Measurements from ENCODE around the gene ADAT1.
A peak's percentile ranks its signal among the peaks of the same experiment; 100 is the strongest.

Gene ADAT1

GRCh38 chr16:75622761-75623605, at the start of gene ADAT1:
ADAT1 (minus strand) TSS chr16:75623281; CDS start chr16:75620799, 2,482 bp downstream.
- peak; percentile 93 for DNase-seq (ENCODE audit: low spot score)

GRCh38 chr16:75667503-75667902, 44.4 kb upstream of the ADAT1 start:
- DNase-seq (ENCODE audit: low spot score), result no peak

DNA sequence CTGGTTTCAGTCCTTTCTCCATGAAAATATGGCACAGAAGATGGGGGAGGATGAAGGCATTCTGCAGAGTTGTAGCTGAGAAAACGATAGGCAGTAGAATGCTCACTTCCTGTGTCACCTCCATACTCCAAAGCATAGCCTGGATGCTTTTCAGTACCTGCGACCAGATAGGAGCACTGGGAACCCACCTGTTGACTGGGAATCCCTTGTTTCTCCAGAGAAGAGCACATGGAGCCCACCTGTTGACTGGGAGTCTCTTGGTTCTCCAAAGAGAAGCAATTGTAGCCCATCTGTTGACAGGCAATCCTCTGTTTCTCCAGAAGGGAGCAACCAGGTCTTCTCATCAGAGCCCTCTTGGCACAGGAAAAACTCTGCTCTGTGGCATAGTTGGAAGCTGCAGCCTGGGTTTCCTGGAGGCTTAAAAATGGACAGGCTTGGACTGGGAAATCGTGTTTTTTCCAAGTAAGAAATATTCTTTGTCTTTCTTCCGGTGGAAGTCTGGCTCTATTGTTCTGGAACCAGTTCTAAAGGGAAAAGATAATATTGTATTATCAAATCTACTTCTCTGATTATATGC, 37.7 kb upstream of the ADAT1 start:
- DNase-seq (ENCODE audit: low spot score), result no peak

DNA sequence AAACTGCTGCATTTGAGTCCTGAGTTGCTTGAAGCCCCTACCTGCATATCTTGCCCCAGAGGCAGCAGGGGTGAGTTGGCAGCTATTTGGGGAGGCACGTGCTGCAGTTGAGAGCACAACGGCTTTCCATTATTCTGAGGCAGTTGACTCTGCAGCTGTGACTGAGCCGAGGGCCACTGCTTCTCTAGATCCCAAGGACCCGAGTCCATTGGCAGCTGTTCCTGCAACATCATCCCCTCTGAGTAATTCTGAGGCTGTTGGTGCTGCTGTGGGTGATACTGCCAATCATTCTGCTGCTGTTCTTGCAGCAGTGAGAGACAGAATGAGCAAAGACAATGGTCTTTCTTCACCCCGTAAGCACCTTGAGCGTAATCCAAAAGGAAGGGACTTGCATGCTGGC, 37.2 kb upstream of the ADAT1 start:
- DNase-seq (ENCODE audit: low spot score), result no peak

- no peak for DNase-seq (ENCODE audit: low spot score)
Observed at GRCh38 chr16:75658175-75658574, 35.1 kb upstream of the ADAT1 start.

- peak; percentile 59 for DNase-seq (ENCODE audit: low spot score)
Observed at GRCh38 chr16:75653922-75654321, 30.8 kb upstream of the ADAT1 start.

DNA sequence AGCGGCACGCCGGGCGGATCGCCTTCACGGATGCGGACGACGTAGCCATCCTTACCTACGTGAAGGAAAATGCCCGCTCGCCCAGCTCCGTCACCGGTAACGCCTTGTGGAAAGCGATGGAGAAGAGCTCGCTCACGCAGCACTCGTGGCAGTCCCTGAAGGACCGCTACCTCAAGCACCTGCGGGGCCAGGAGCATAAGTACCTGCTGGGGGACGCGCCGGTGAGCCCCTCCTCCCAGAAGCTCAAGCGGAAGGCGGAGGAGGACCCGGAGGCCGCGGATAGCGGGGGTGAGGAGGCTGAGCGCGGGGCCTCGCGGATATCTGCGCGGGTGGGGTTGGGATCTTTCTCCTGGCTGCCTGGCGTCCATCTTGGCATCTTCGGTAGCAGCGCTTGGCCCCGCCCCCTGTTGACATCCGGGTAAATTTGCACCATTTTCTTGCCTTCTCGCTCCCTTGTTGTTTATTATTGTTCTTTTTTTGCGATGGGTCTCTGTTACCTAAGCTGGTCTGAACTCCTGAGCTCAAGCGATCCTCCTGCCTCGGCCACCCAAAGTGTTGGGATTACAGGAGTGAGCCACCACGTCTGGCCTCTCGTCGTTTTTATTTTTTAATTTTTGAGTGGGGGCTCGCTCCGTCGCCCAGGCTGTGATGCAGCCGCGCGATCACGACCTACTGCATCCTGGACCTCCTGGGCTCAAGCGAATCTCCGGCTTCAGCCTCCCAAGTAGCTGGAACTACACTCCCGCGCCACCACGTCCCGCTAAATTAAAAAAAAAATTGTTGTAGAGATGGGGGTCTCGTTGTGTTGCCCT, 25.4 kb upstream of the ADAT1 start:
- peak; percentile 76 for DNase-seq (ENCODE audit: low spot score)

DNA sequence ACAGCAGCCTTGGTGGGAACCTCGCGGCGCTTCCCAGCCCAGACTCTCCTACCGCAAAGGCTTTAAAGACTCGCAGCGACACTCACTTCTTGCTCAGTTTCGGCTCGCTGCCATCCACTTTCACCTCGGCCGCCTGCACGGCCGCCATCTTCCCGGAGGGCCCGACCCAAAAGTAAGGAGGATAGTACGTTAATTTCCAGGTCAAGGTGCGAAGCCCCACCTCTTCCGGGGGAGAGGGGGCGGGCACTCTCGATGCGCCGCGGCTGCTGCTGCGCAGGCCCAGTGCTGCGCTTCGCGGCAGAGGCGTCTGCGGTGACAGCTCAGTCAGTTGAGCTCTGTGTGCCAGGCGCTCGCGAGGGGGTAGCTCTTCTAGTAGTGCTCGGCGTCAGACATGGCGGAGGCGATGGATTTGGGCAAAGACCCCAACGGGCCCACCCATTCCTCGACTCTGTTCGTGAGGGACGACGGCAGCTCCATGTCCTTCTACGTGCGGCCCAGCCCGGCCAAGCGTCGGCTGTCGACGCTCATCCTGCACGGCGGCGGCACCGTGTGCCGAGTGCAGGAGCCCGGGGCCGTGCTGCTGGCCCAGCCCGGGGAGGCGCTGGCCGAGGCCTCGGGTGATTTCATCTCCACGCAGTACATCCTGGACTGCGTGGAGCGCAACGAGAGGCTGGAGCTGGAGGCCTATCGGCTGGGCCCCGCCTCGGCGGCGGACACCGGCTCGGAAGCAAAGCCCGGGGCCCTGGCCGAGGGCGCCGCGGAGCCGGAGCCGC, 24.6 kb upstream of the ADAT1 start, which contains the start of the genes KARS1 and TERF2IP:
Gene KARS1 (minus strand): TSS at position 174 of the 773 bp plus-strand sequence. CDS start 26 bp downstream, at position 148.
Gene TERF2IP (plus strand): TSS at position 282 of the 773 bp plus-strand sequence. CDS start 110 bp downstream, at position 392.
- DNase-seq (ENCODE audit: low spot score), result peak; percentile 95

DNA sequence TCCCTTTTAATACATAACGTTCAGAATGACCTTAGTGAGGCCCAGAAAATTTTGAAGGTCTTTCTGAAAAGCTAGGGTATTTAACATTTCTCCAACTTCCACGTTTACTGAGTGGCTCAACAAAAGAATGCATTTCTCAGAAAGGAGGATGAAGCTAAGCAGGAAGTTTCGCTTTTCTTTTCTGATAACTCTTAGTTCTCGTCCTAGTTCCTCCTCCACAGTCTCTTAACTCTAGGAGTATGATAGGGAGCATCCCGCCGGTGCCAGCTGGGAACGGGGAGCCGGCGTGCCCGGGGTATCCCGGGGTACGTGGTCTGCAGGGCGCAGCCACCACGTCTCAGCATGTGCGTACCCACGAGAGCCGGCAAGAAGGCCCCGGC, 24.0 kb upstream of the ADAT1 start:
- DNase-seq (ENCODE audit: low spot score), result no peak

DNA sequence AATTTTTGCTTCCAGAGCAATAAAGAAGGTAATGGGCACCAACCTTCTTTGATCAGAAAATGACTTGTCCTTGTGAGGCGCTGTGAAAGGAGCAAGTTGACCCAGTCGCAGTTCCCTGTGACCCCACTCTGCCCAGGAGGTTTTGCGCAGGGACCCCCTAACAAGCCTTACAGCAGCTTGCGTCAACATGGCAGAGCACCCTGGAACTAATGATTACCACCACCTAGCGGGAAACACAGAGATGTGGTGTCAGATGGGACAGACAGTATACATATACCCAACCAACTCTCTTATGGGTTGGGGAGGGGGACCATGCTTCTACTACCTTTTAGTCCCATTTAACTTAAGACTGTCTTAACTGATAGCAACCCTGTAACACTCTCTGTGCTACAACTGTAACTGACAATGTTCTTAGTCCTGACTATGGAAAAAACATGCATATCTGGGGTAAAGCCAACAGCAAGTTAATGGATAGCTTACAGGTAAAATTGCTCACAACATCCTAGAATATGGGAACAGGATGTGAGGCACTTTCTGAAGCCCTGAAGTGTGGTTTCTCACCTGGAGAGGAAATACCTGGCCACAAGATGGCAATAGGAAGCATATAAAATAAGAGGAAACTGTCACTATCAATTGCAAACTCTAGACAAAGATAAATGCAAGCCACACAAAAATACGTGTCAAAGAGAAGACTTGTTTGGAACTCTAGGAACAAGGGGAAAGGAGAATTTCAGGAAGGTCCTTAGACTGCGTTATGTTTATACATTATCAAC, 21.3 kb upstream of the ADAT1 start:
- no peak for DNase-seq (ENCODE audit: low spot score)

GRCh38 chr16:75640598-75640997, 17.5 kb upstream of the ADAT1 start:
- no peak for DNase-seq (ENCODE audit: low spot score)

GRCh38 chr16:75635036-75635435, 12.0 kb upstream of the ADAT1 start:
- DNase-seq (ENCODE audit: low spot score), result no peak

DNA sequence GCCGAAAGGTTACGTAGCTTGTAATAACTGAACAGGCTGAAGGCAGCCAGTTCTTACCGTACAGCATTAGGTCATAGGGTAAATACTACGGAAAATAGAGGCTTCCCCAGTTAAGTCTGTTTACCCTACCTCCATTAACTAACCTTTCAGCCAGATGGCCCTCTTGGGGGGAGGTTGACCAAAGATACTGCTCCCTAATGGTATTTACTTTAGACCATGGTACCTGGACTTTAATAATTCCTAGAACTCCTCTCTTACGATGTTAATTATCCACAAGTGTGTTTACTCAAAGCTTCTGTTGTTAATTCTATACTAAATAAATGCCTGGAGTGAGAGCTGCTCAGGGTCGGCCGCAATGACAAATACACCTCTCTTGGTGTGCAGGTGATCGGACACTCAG, 9.8 kb upstream of the ADAT1 start:
- no peak for DNase-seq (ENCODE audit: low spot score)

GRCh38 chr16:75630052-75630451, 7.0 kb upstream of the ADAT1 start:
- DNase-seq (ENCODE audit: low spot score), result no peak

DNA sequence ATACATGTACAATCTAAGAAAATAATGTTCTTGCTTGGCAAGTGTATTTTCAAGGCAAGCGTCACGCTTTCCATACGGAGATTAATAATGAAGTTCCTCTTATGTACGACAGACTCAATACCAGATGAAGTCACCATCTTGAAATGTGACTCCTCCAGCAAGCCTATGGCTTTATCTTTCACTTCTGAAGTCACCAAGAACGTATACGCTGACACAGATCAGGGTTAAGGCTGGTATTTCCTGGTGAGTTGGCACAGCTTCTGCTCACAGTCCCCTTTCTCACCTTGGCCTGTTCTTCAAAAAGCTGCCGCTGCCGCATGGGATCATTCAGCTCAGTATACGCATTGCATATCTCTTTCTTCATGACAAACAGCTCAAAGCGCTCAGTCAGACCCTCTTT, 6.1 kb upstream of the ADAT1 start:
- no peak for DNase-seq (ENCODE audit: low spot score)

- no peak for DNase-seq (ENCODE audit: low spot score)
Observed at GRCh38 chr16:75628351-75628750, 5.3 kb upstream of the ADAT1 start.

DNA sequence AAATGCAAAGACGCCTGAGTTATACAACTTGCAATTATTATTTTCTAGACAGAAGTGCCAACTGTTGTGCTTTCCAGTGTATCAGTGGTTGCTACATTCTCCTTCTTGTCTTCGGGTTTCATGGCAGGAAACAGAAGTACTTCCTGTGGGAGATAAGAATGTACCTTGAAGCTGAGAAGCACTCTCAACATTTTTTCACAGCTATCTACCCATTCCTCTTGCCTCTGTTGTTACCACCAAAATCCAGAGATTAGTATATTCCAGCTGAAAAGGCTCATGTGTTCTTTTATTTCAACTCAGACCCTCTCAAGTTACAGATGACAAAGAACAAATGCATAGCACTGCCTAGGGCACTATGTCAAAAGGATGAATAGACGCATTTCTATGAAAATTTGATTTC, 4.8 kb upstream of the ADAT1 start:
- no peak for DNase-seq (ENCODE audit: low spot score)

GRCh38 chr16:75626806-75627205, 3.7 kb upstream of the ADAT1 start:
- no peak for DNase-seq (ENCODE audit: low spot score)

DNA sequence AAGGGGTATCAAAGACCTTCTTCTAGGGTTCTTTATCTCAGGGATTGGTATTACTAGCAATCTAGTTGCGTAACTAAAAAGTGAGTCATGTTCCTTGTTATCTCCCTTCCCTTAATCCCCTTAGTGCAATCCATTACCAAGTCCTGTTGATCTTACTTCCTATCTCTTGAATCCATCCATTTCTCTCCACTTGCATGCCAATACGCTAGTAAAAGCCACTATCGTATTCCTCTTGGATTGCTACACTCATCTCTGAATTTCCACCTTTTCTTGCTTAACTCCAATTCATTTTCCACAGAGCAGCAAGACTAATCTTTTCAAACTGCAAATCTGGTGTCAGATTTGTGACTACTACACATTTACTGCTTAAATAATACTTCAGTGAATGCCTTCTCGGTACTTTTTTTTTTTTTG, 1.8 kb upstream of the ADAT1 start:
- DNase-seq (ENCODE audit: low spot score), result no peak

- peak; percentile 38 for DNase-seq (ENCODE audit: low spot score)
Observed at GRCh38 chr16:75621170-75621477, 2.0 kb downstream of the ADAT1 start.
